GM04503 (cell line): ENCODE measurements around the gene ADCY2.

ENCODE experiments used
- DNase-seq: peaks from one replicate; pipeline ENCODE4 v3.0.0-alpha.2; 2012; ENCODE audit warnings: low read depth

Gene ADCY2

DNA sequence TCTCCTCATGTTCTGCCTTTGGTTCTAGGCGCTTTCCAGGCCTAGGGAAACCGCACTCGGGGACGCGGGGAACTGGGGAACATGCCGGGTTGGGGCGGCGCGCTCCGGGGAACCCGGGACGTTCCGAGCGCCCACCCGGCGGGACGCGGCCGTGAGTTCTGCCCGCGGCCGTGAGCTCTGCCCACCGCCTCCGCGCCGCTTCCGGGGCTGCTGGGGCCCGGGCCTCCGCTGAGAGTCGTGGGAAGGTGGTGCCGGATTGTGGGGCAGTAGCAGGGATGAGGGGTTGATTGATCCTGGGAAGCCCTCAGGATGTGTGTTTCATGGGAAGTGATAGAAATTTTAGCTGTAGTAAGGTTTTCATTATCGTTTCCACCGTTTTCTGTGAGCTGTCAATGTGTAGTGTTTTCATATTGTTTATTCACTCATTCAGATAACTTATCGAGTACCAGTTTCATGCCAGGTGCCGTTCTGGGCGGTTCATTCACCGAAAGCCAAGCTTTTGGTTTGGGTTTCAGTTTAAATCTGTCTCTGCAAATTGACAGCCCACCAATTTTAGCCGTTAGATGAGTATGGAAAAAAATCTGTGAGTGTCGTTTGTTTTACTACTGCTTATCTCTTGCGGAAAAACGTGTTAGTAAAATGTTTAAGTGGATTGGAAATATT, 473.7 kb downstream of the ADCY2 start:
- DNase-seq: no peak

DNA sequence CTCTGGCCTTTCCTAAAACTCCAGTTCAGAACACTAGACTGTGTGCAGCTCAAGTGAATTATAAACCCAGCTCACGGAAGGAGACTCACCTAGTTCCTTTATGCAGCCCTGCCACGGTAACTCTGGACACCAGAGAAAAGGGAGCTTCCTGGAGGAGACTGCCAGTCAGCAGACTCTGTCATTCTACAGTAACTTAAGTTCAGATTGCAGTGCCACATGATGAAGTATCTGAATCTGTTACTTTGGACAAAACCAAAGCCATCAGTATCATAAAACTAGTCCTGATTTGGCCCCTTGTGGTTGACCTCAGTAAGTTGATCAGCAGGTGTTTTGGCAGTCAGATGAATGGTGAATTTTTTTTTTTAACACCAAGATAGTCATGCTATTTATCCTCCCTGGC, 475.7 kb downstream of the ADCY2 start:
- no peak for DNase-seq

DNA sequence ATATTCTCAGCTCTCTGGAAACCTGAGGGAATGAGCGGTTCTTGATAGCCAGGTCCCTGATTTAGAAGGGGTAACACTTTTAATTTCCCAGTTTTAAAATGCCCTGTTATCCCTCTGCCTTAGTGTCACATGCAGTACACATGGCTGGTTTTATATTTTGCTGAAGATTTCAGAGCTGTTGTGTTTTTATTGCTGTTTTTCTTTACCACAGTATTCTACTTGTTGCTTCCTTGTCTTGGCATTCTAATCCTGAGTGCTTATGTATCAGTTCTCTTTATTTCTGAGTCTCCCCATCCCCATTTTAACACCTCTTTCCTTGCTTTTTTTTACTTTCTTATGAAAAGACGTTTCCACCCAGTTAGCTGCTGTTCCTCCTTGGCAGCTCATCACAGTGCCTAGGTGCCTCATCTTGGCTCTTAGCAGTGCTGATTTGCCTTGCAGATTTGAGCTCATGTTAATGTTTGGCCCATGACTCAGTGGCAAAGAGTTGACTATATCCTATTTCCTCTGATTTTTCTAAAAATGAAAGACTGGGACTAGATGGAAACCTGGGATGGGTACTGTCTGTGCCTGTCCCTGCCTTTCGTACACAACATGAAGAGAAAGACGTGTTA, 476.7 kb downstream of the ADCY2 start:
- DNase-seq: no peak

GRCh38 chr5:7873216-7873615, 477.3 kb downstream of the ADCY2 start:
- no peak for DNase-seq

DNA sequence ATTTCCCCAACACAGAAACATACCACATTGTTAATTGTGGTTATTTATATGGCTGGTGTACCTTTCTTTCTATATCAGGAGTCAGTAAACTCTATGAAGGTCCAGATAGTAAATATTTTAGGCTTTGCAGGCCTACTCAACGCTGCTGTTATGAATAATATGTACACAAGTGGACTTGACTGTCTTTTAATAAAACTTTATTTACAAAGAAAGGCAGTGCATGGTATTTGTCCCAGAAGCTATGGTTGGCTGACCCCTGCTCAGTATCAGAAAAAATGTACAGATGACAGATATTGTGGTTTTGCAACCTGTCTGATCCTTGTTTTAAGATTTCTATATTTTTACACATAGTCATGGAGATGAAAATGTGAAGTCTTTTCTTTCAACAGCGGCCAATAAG, 478.7 kb downstream of the ADCY2 start:
- DNase-seq: no peak

GRCh38 chr5:7875151-7875550, 479.2 kb downstream of the ADCY2 start:
- no peak for DNase-seq

GRCh38 chr5:7876867-7877266, 480.9 kb downstream of the ADCY2 start:
- DNase-seq: peak; percentile 32

- DNase-seq: no peak
Measured at GRCh38 chr5:7877851-7878250, 481.9 kb downstream of the ADCY2 start.

- DNase-seq: peak; percentile 19
Measured at GRCh38 chr5:7878381-7878873, 482.5 kb downstream of the ADCY2 start.
